ENCODE results near the gene ESRRA.

GRCh38 chr11:64348383-64349024 lies 43.2 kb downstream of the ESRRA start:
- TF ChIP-seq YY1 (IDR thresholded peaks at IDR 0.05; ENCODE audit: insufficient read depth, insufficient read length), result no peak
- no peak for TF ChIP-seq ZNF274 (IDR thresholded peaks at IDR 0.05; ENCODE audit: low read depth, low read length)
